Adrenal gland (tissue), 12 donors: ENCODE data around the gene SLC3A2. TPM values are rescaled to one million over a fixed set of nuclear protein-coding genes. Genes with fewer than 3 reads are reported as not detected.

Experiments
- DNase-seq, 7 donors: peaks; one replicate each; pipeline ENCODE4 v3.0.0-alpha.2; 2019 to 2020
- H3K27ac ChIP-seq, 5 donors: fragments of 200-600 bp; sonication (generic) in 4 of 5; 1 replicate in 3 of 5; 2 replicates in 2 of 5; pipeline versions ENCODE4 v1.5.1 to v1.8.0; 2016 to 2020; ENCODE audit warnings: mild to moderate bottlenecking in 1 of 5
- H3K27me3 ChIP-seq: fragments of 200-600 bp; 2 replicates; pipeline ENCODE4 v1.8.0; 2021
- H3K36me3 ChIP-seq, 2 donors: fragments of 200-600 bp; replicated peaks in 1 of 2; 1 replicate in 1 of 2; 2 replicates in 1 of 2; pipeline versions ENCODE4 v1.5.1 to v1.8.0; 2018 to 2022
- H3K4me1 ChIP-seq, 2 donors: fragments of 200-600 bp; replicated peaks in 1 of 2; 1 replicate in 1 of 2; 2 replicates in 1 of 2; pipeline versions ENCODE4 v1.5.1 to v1.8.0; 2018 to 2021
- H3K4me3 ChIP-seq, 4 donors: fragments of 200-600 bp; sonication (generic) in 3 of 4; one replicate each; pipeline ENCODE4 v1.5.1; 2016 to 2018
- H3K9me3 ChIP-seq, 3 donors: fragments of 200-600 bp; sonication (generic) in 1 of 3; replicated peaks in 1 of 3; 1 replicate in 2 of 3; 2 replicates in 1 of 3; pipeline versions ENCODE4 v1.5.1 to v1.8.0; 2016 to 2021
- CTCF ChIP-seq, 6 experiments: fragments of 450-650 bp in 4 of 6; fragments of 200-600 bp in 2 of 6; sonication (generic) in 1 of 6; IDR thresholded peaks; 1 replicate in 5 of 6; 2 replicates in 1 of 6; pipeline versions ENCODE4 v1.5.1 to v1.8.0; 2016 to 2021; ENCODE audit warnings: antibody characterized with exemption in 6 of 6, mild to moderate bottlenecking in 2 of 6, moderate library complexity in 1 of 6
- POLR2A ChIP-seq, 2 donors: fragments of 450-650 bp; IDR thresholded peaks; one replicate each; pipeline ENCODE4 v1.6.1; 2017; ENCODE audit warnings: antibody characterized with exemption in 2 of 2, mild to moderate bottlenecking in 2 of 2, moderate library complexity in 1 of 2
- WGBS, 4 donors: extraction: QIAGEN DNeasy Blood & Tissue Kit in 2 of 4; methylation state at CpG; one replicate each; pipeline versions ENCODE4 v1.1.5 to v1.1.7; 2013 to 2017; 5-methylcytosine and 5-hydroxymethylcytosine counted together
- intact Hi-C, 2 donors: fragments of 100-400 bp; cut with DNase I; formaldehyde crosslinking; loops; one replicate each; pipeline versions ENCODE4 v1.14.1 to v1.15.0; 2022 to 2023
- polyA plus RNA-seq, 3 donors: library from polyadenylated mRNA; stranded (reverse); fragments of 200-250 nt in 2 of 3; fragments of 350-450 nt in 1 of 3; fragmentation: Illumina TruSeq in 1 of 3; extraction: RNeasy Lipid Tissue Mini Kit (QIAGEN cat#74804) in 1 of 3; gene quantifications; one replicate each; pipeline ENCODE4 v1.2.3, GENCODE V29; 2013 to 2014
- total RNA-seq, 9 donors: library from RNA; depleted of rRNA in 4 of 9; stranded (reverse); fragments of >200 nt in 4 of 9; fragments of 120-200 nt in 1 of 9; fragmentation: NEBNext Ultra II Directional in 1 of 9; extraction: Animal tissue kit (Norgen Biotek cat#: 25700) in 1 of 9; gene quantifications; one replicate each; pipeline versions ENCODE4 v1.1.0 to v1.2.4, GENCODE V29; 2013 to 2023
- donor health status: healthy with polysubstance abuse.
- donor health status: Bipolar disorder and iron deficiency.
- donor health status: DM: yes; HTN: yes; CAD: no.
- donor health status: DM: no; HTN: no; CAD: no.
- donor health status: DM: no; HTN: no; CAD: no.
- donor health status: DM: yes; HTN: yes; CAD: no.

The SLC3A2 gene
- total and polyA plus RNA-seq, 12 donors, result 103 to 398 (median 164) TPM

- TF ChIP-seq CTCF (IDR thresholded peaks at IDR 0.05) (no peak), POLR2A (IDR thresholded peaks at IDR 0.05) (no peak)
- H3K36me3 ChIP-seq, result peaks cover 0 to 44% of the 10 kb centered on the region in 2 donors
- WGBS, 4 donors, result 4 to 7% (median 5%) methylated on average over 11 to 21 of the region's 21 CpGs
- peak; percentile 95 to 98 (median 97) for DNase-seq
- H3K4me1 ChIP-seq, result peaks cover 41 to 47% of the 10 kb centered on the region in 2 donors
- no peaks in the 10 kb centered on the region for H3K27me3 ChIP-seq
- peak overlapping the region in 3 of 4 donors; percentile 20 to 84 (median 72) for H3K4me3 ChIP-seq
- intact Hi-C loops, result no loop called here
- peak overlapping the region; percentile 55 to 100 (median 95) for H3K27ac ChIP-seq
- H3K9me3 ChIP-seq, result no peaks in the 10 kb centered on the region
Observed at GRCh38 chr11:62881579-62882430, 1.1 kb downstream of the SLC3A2 start.

- H3K36me3 ChIP-seq, result peaks cover 0 to 50% of the 10 kb centered on the region in 2 donors
- TF ChIP-seq POLR2A (IDR thresholded peaks at IDR 0.05) (no peak), CTCF (IDR thresholded peaks at IDR 0.05) (no peak)
- 38 to 48% (median 47%) methylated on average over 6 of the region's 6 CpGs for WGBS, 4 donors
- H3K27ac ChIP-seq, result peak overlapping the region in 4 of 5 donors; percentile 0 to 100 (median 93)
- peak overlapping the region in 2 of 4 donors; percentile 72 to 84 for H3K4me3 ChIP-seq
- no peaks in the 10 kb centered on the region for H3K27me3 ChIP-seq
- DNase-seq, result no peak
- no peaks in the 10 kb centered on the region for H3K9me3 ChIP-seq
- intact Hi-C loops, result no loop called here
- H3K4me1 ChIP-seq, result peaks cover 41 to 52% of the 10 kb centered on the region in 2 donors
Observed at GRCh38 chr11:62882431-62882749, 1.7 kb downstream of the SLC3A2 start.

GRCh38 chr11:62882788-62883501 lies 2.2 kb downstream of the SLC3A2 start:
- Histone ChIP-seq H3K36me3 (peaks cover 0 to 56% of the 10 kb centered on the region in 2 donors), H3K27ac (peak overlapping the region in 3 of 5 donors; percentile 0 to 100 (median 95)), H3K4me1 (peaks cover 41 to 57% of the 10 kb centered on the region in 2 donors), H3K9me3 (no peaks in the 10 kb centered on the region), H3K27me3 (no peaks in the 10 kb centered on the region), H3K4me3 (peak overlapping the region in 2 of 4 donors; percentile 4 to 72)
- WGBS, 4 donors, result 50 to 61% (median 52%) methylated on average over 5 of the region's 5 CpGs
- TF ChIP-seq POLR2A (IDR thresholded peaks at IDR 0.05) (no peak), CTCF (IDR thresholded peaks at IDR 0.05) (no peak)
- no peak for DNase-seq
- intact Hi-C loops, result no loop called here

- WGBS, 4 donors, result 59 to 73% (median 64%) methylated on average over 3 of the region's 3 CpGs
- no peak for TF ChIP-seq POLR2A (IDR thresholded peaks at IDR 0.05)
- no peak for TF ChIP-seq CTCF (IDR thresholded peaks at IDR 0.05)
- intact Hi-C loops, result no loop called here
- Histone ChIP-seq H3K27me3 (no peaks in the 10 kb centered on the region), H3K27ac (peak overlapping the region in 1 of 5 donors; percentile 100), H3K36me3 (peaks cover 0 to 63% of the 10 kb centered on the region in 2 donors), H3K4me1 (peaks cover 41 to 65% of the 10 kb centered on the region in 2 donors), H3K4me3 (peak overlapping the region in 1 of 4 donors; percentile 17), H3K9me3 (no peaks in the 10 kb centered on the region)
- DNase-seq, result no peak
Observed at GRCh38 chr11:62883673-62884072, 3.0 kb downstream of the SLC3A2 start.
